Measurements from ENCODE around the gene HMGN2.
A peak's percentile ranks its signal among the peaks of the same experiment; 100 is the strongest.

The HMGN2 gene

GRCh38 chr1:26471498-26472319, 531 bp upstream of the HMGN2 start:
- Mint-ChIP-seq H3K4me3 (peak overlapping the region; percentile 97 to 98 (median 97)), H3K4me1 (peaks cover 62% of the 10 kb centered on the region), H3K9me3 (no peaks in the 10 kb centered on the region), H3K27me3 (ENCODE audit: low read depth) (no peaks in the 10 kb centered on the region), H3K27ac (peak overlapping the region; percentile 98 to 100 (median 99)), H3K36me3 (ENCODE audit: low read depth) (peaks cover 57% of the 10 kb centered on the region)
- TF ChIP-seq CTCF (IDR thresholded peaks at IDR 0.05; ENCODE audit: unreplicated experiment in 3 of 3): no peak

DNA sequence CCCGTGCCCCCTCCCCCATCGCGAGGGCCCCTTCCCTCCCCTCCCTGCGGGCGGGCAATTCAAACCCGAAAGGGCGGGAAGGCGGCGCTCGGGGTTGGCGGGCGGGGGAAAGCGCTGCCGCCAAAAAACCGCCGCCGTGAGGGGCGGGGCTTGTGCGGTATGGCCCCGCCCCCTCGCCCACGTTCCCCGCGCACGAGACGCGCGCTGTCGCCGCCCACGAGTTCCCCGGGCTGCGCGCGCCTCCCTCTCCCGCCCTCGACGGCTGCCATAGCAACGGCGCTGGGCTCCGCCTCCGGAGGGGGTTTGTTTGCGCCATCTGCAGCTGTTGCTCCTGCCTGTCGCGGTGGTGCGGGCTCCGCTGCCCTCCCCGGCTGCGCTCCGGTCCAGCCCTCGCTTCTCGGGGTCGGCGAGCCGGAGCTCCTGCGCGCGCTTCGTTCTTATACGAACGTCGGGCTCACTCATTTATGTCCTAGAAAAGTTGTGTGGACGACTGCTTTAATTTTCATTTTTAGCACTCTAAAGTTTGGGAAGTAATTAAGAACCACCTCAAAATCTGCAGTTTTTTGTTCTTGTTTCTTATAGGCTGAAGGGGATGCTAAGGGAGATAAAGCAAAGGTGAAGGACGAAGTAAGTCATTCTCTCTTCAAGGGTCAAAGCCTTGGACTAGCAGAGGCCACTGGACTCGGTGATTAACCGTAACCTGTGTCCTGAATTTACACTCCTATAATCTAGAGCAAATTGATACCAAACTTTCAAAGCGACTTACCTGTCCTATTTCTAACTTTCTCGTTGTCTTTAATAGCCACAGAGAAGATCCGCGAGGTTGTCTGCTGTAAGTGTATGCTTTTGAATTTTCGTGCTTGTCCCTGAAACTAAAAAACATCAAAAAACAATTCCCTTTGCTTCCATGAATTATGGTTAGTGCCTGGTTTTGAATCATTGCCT, 933 bp downstream of the HMGN2 start:
- TF ChIP-seq CTCF (IDR thresholded peaks at IDR 0.05; ENCODE audit: unreplicated experiment in 3 of 3): no peak
- peaks cover 55% of the 10 kb centered on the region for H3K36me3 Mint-ChIP-seq (ENCODE audit: low read depth)
- no peaks in the 10 kb centered on the region for H3K9me3 Mint-ChIP-seq
- H3K27ac Mint-ChIP-seq: peak overlapping the region; percentile 41 to 86 (median 84)
- H3K4me3 Mint-ChIP-seq: peak overlapping the region; percentile 90 to 93 (median 92)
- H3K27me3 Mint-ChIP-seq (ENCODE audit: low read depth): no peaks in the 10 kb centered on the region
- H3K4me1 Mint-ChIP-seq: peaks cover 58% of the 10 kb centered on the region

DNA sequence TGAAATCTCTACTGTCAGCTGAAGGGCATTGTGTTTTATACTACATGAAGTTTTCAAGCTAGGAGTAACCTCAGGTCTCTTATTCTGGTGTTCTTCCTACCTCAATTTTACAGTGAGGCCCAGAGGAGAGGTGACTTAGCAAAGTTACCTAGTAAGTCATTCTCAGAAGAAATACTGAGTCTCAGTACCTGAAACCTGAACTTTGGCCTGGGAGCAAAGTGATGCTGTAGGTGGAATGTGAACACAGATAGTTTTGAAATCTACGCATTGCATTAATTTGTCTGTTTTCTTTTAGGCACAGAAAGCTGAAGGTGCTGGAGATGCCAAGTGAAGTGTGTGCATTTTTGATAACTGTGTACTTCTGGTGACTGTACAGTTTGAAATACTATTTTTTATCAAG, 2.6 kb downstream of the HMGN2 start:
- Mint-ChIP-seq H3K4me3 (peak overlapping the region; percentile 90 to 93 (median 92)), H3K36me3 (ENCODE audit: low read depth) (peaks cover 55% of the 10 kb centered on the region), H3K27me3 (ENCODE audit: low read depth) (no peaks in the 10 kb centered on the region), H3K27ac (peak overlapping the region in 1 of 3 experiments; percentile 18), H3K9me3 (no peaks in the 10 kb centered on the region), H3K4me1 (peaks cover 42% of the 10 kb centered on the region)
- no peak for TF ChIP-seq CTCF (IDR thresholded peaks at IDR 0.05; ENCODE audit: unreplicated experiment in 3 of 3)

- H3K27ac Mint-ChIP-seq: peak overlapping the region in 1 of 3 experiments; percentile 48
- no peaks in the 10 kb centered on the region for H3K9me3 Mint-ChIP-seq
- no peak for TF ChIP-seq CTCF (IDR thresholded peaks at IDR 0.05; ENCODE audit: unreplicated experiment in 3 of 3)
- H3K36me3 Mint-ChIP-seq (ENCODE audit: low read depth): peaks cover 54% of the 10 kb centered on the region
- H3K27me3 Mint-ChIP-seq (ENCODE audit: low read depth): no peaks in the 10 kb centered on the region
- peak overlapping the region; percentile 23 to 69 (median 60) for H3K4me3 Mint-ChIP-seq
- H3K4me1 Mint-ChIP-seq: peaks cover 30% of the 10 kb centered on the region
These were observed 3.7 kb downstream of the HMGN2 start for GRCh38 chr1:26475989-26476388.

GRCh38 chr1:26476958-26477357, 4.7 kb downstream of the HMGN2 start:
- peak overlapping the region in 1 of 3 experiments; percentile 14 for H3K27ac Mint-ChIP-seq
- no peak overlapping the region for H3K4me3 Mint-ChIP-seq
- peaks cover 23% of the 10 kb centered on the region for H3K4me1 Mint-ChIP-seq
- H3K27me3 Mint-ChIP-seq (ENCODE audit: low read depth): no peaks in the 10 kb centered on the region
- no peaks in the 10 kb centered on the region for H3K9me3 Mint-ChIP-seq
- peaks cover 57% of the 10 kb centered on the region for H3K36me3 Mint-ChIP-seq (ENCODE audit: low read depth)
- no peak for TF ChIP-seq CTCF (IDR thresholded peaks at IDR 0.05; ENCODE audit: unreplicated experiment in 3 of 3)
